GM20000 (cell line): ENCODE measurements around the gene BABAM1.

Experiments used
- DNase-seq: peaks from one replicate; pipeline ENCODE4 v3.0.0; 2012; ENCODE audit warnings: low spot score
- CTCF ChIP-seq: IDR thresholded peaks from 2 replicates; pipeline ENCODE4 v1.5.1; 2012; ENCODE audit warnings: mild to moderate bottlenecking, control low read depth; ENCODE audit errors: extremely low read depth, missing control alignments

The BABAM1 gene

GRCh38 chr19:17266975-17267788 lies at the start of gene BABAM1:
TSS of gene BABAM1 (plus strand) at chr19:17267443. CDS start at chr19:17268807, 1,364 bp downstream.
- peak; percentile 98 for DNase-seq
- no peak for TF ChIP-seq CTCF

DNA sequence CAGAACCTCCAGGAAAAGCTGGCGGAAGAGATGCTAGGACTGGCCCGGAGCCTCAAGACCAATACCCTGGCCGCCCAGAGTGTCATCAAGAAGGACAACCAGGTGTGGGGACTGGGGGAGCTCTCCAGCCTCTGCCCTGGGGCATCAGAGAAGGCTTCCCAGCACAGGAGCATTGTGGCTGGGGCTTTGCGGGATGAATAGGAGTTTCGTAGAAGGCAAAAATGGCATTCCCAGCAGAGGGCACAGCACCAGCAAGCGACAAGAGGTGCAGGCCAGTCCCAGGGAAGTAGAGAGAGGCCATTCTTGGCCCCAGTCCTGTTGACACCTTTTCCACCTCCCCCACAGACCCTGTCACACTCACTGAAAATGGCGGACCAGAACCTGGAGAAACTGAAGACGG lies 48.0 kb upstream of the BABAM1 start:
- no peak for DNase-seq
- no peak for TF ChIP-seq CTCF

GRCh38 chr19:17220207-17220758 lies 47.0 kb upstream of the BABAM1 start:
- DNase-seq = no peak
- no peak for TF ChIP-seq CTCF

GRCh38 chr19:17225053-17225452 lies 42.2 kb upstream of the BABAM1 start:
- no peak for DNase-seq
- TF ChIP-seq CTCF = no peak

GRCh38 chr19:17226002-17226933 lies 41.0 kb upstream of the BABAM1 start, which contains the start of gene OCEL1:
TSS of gene OCEL1 (plus strand) at chr19:17226226. CDS start at chr19:17226248, 22 bp downstream.
- peak; percentile 96 for DNase-seq
- TF ChIP-seq CTCF = no peak

DNA sequence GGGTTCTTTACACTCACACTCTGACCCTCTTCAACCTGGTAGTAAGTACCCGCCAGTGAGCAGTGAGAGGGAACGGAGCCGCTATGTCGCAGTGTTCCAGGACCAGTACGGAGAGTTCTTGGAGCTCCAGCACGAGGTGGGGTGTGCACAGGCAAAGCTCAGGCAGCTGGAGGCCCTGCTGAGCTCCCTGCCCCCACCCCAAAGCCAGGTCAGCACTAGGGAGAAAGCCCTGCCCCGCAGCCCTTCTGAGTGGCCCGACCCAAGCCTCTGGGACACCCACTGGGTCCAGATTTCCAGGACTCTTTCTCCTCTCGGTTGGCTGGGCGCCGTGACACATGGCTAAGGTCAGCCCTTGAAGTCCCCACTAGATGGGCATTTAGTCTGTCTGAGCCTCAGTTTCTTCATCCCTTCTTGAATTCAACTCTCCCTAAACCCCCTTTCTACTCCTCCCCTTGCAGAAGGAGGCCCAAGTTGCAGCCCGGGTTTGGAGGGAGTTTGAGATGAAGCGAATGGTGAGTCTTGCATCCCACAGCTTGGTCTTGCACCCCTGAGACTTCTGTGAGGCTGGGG lies 39.4 kb upstream of the BABAM1 start:
- TF ChIP-seq CTCF = no peak
- no peak for DNase-seq
